ENCODE measurements around the gene GPATCH2. TPM values are rescaled to one million over a fixed set of nuclear protein-coding genes. Genes with fewer than 3 reads are reported as not detected.
"Not testable (repeated sequence)": the region's sequence is repeated elsewhere in the genome, so short reads cannot be mapped to it uniquely, and the experiment has no call there.

GPATCH2 gene
- total and polyA plus RNA-seq, 2 donors (not counting 1 experiment from before 2014, with no cell fraction given): 10.5 to 22.0 TPM

DNA sequence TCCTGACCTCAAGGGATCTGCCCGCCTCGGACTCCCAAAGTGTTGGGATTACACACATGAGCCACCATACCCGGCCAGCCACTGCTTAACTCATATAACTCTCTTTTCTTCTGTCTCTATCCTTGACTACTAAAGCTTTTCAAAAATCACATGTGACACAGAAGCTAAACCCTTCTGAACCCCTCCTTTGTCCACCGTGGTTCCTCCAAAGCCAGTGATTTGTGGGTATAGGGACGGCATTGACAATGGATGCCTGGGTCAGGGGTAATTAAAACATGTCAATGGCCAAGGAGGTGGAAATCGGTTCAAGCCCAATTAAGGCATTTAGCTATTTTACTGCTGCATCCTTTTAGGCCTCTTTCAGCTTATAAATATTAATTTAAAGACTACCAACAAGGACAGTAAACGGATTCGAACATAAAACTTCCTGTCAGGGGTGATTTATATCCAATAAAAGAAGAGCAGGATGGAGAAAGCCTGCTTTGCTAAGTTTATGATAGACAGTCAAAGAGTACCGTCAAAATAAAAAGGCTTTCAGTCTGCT lies 242.3 kb downstream of the GPATCH2 start:
- no peak overlapping the region for H3K27ac ChIP-seq (ENCODE audit: insufficient read depth, low read length)
- DNase-seq (ENCODE audit: low read depth in 2 of 2): no peak
- H3K36me3 ChIP-seq (ENCODE audit: control insufficient read depth, insufficient read depth, low read length): no peaks in the 10 kb centered on the region
- no peaks in the 10 kb centered on the region for H3K27me3 ChIP-seq (ENCODE audit: control insufficient read depth, insufficient read depth, low read length)
- no peaks in the 10 kb centered on the region for H3K9me3 ChIP-seq (ENCODE audit: control insufficient read depth, insufficient read depth, low read depth, low read length)
- no peaks in the 10 kb centered on the region for H4K20me1 ChIP-seq (ENCODE audit: control insufficient read depth, extremely low read depth, insufficient read depth, low read length)
- H3K4me2 ChIP-seq (ENCODE audit: extremely low read depth, insufficient read depth, low read length): no peak overlapping the region
- H3K79me2 ChIP-seq (ENCODE audit: control insufficient read depth, insufficient read depth, low read length): no peaks in the 10 kb centered on the region
- no peak overlapping the region for H2AFZ ChIP-seq (ENCODE audit: low read length)
- H3K9ac ChIP-seq (ENCODE audit: insufficient read depth, low read length): no peak overlapping the region
- TF ChIP-seq, protein P1, sequence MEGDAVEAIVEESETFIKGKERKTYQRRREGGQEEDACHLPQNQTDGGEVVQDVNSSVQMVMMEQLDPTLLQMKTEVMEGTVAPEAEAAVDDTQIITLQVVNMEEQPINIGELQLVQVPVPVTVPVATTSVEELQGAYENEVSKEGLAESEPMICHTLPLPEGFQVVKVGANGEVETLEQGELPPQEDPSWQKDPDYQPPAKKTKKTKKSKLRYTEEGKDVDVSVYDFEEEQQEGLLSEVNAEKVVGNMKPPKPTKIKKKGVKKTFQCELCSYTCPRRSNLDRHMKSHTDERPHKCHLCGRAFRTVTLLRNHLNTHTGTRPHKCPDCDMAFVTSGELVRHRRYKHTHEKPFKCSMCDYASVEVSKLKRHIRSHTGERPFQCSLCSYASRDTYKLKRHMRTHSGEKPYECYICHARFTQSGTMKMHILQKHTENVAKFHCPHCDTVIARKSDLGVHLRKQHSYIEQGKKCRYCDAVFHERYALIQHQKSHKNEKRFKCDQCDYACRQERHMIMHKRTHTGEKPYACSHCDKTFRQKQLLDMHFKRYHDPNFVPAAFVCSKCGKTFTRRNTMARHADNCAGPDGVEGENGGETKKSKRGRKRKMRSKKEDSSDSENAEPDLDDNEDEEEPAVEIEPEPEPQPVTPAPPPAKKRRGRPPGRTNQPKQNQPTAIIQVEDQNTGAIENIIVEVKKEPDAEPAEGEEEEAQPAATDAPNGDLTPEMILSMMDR (conservative IDR thresholded peaks at IDR 0.05 in 1 of 2, IDR thresholded peaks at IDR 0.05 in 1 of 2; ENCODE audit: low read depth in 1 of 2, low read length in 2 of 2): no peak
- no peak for TF ChIP-seq EZH2 (IDR thresholded peaks at IDR 0.05; ENCODE audit: low read length, missing control alignments)
- no peak overlapping the region for H3K4me3 ChIP-seq (replicated peaks in 1 of 4; ENCODE audit: control extremely low read depth in 1 of 4, insufficient read depth in 1 of 4, low read depth in 3 of 4, low read length in 4 of 4)
- H3K4me1 ChIP-seq (ENCODE audit: control insufficient read depth, extremely low read depth, insufficient read depth, low read length): no peaks in the 10 kb centered on the region

DNA sequence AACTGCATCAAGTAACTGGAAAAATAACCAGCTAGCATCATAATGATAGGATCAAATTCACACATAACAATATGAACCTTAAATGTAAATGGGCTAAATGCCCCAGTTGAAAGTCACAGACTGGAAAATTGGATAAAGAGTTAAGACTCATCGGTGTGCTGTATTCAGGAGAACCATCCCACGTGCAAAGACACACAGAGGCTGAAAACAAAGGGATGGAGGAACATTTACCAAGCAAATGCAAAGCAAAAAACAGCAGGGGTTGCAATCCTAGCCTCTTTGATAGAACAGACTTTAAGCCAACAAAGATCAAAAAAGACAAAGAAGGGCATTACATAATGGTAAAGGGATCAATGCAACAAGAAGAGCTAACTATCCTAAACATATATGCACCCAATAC lies 249.1 kb downstream of the GPATCH2 start:
- H3K79me2 ChIP-seq (ENCODE audit: control insufficient read depth, insufficient read depth, low read length); H4K20me1 ChIP-seq (ENCODE audit: control insufficient read depth, extremely low read depth, insufficient read depth, low read length); DNase-seq (ENCODE audit: low read depth in 2 of 2); H3K27me3 ChIP-seq (ENCODE audit: control insufficient read depth, insufficient read depth, low read length); H3K27ac ChIP-seq (ENCODE audit: insufficient read depth, low read length); H3K4me2 ChIP-seq (ENCODE audit: extremely low read depth, insufficient read depth, low read length); H3K9me3 ChIP-seq (ENCODE audit: control insufficient read depth, insufficient read depth, low read depth, low read length); H3K36me3 ChIP-seq (ENCODE audit: control insufficient read depth, insufficient read depth, low read length); H3K4me1 ChIP-seq (ENCODE audit: control insufficient read depth, extremely low read depth, insufficient read depth, low read length); H3K4me3 ChIP-seq (replicated peaks in 1 of 4; ENCODE audit: control extremely low read depth in 1 of 4, insufficient read depth in 1 of 4, low read depth in 3 of 4, low read length in 4 of 4); H2AFZ ChIP-seq (ENCODE audit: low read length); H3K9ac ChIP-seq (ENCODE audit: insufficient read depth, low read length): not testable (repeated sequence)

DNA sequence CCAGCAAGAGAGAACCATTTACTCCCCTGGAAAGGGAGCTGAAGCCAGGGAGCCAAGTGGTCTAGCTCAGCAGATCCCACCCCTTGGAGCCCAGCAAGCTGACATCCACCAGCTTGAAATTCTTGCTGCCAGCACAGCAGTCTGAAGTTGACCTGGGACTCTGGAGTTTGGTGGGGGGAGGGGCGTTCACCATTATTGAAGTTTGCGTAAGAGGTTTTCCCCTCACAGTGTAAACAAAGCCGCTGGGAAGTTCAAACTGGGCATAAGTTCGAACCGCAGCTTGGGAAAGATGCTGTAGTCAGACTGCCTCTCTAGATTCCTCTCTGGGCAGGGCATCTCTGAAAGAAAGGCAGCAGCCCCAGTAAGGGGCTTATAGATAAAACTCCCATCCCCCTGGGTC lies 251.1 kb downstream of the GPATCH2 start:
- not testable (repeated sequence) for H3K4me1 ChIP-seq (ENCODE audit: control insufficient read depth, extremely low read depth, insufficient read depth, low read length); H3K4me3 ChIP-seq (replicated peaks in 1 of 4; ENCODE audit: control extremely low read depth in 1 of 4, insufficient read depth in 1 of 4, low read depth in 3 of 4, low read length in 4 of 4); H3K27ac ChIP-seq (ENCODE audit: insufficient read depth, low read length); H3K27me3 ChIP-seq (ENCODE audit: control insufficient read depth, insufficient read depth, low read length); H3K4me2 ChIP-seq (ENCODE audit: extremely low read depth, insufficient read depth, low read length); H3K36me3 ChIP-seq (ENCODE audit: control insufficient read depth, insufficient read depth, low read length); H3K9me3 ChIP-seq (ENCODE audit: control insufficient read depth, insufficient read depth, low read depth, low read length); H3K79me2 ChIP-seq (ENCODE audit: control insufficient read depth, insufficient read depth, low read length); H3K9ac ChIP-seq (ENCODE audit: insufficient read depth, low read length); H2AFZ ChIP-seq (ENCODE audit: low read length); H4K20me1 ChIP-seq (ENCODE audit: control insufficient read depth, extremely low read depth, insufficient read depth, low read length)
- peak in 1 of 2 donors; percentile 29 for DNase-seq (ENCODE audit: low read depth in 2 of 2)

DNA sequence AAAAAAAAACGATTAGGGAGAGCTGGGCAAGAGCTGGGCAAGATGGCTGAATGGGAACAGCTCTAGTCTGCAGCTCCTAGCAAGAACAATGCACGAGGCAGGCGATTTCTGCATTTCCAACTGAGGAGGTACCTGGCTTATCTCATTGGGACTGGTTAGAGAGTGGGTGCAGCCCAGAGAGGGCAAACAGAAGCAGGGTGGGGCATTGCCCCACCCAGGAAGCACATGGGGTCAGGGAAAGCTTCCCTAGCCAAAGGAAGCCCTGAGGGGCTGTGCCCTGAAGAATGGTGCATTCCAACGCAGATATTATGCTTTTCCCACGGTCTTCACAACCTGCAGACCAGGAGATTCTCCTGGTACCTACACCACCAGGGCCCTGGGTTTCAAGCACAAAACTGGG lies 251.6 kb downstream of the GPATCH2 start:
- Histone ChIP-seq H2AFZ (ENCODE audit: low read length) (no peak overlapping the region), H3K36me3 (ENCODE audit: control insufficient read depth, insufficient read depth, low read length) (no peaks in the 10 kb centered on the region), H3K9ac (ENCODE audit: insufficient read depth, low read length) (no peak overlapping the region), H3K79me2 (ENCODE audit: control insufficient read depth, insufficient read depth, low read length) (no peaks in the 10 kb centered on the region), H3K4me2 (ENCODE audit: extremely low read depth, insufficient read depth, low read length) (no peak overlapping the region), H3K4me1 (ENCODE audit: control insufficient read depth, extremely low read depth, insufficient read depth, low read length) (no peaks in the 10 kb centered on the region), H3K27me3 (ENCODE audit: control insufficient read depth, insufficient read depth, low read length) (no peaks in the 10 kb centered on the region), H3K27ac (ENCODE audit: insufficient read depth, low read length) (no peak overlapping the region), H4K20me1 (ENCODE audit: control insufficient read depth, extremely low read depth, insufficient read depth, low read length) (no peaks in the 10 kb centered on the region), H3K9me3 (ENCODE audit: control insufficient read depth, insufficient read depth, low read depth, low read length) (no peaks in the 10 kb centered on the region), H3K4me3 (replicated peaks in 1 of 4; ENCODE audit: control extremely low read depth in 1 of 4, insufficient read depth in 1 of 4, low read depth in 3 of 4, low read length in 4 of 4) (no peak overlapping the region)
- no peak for TF ChIP-seq EZH2 (IDR thresholded peaks at IDR 0.05; ENCODE audit: low read length, missing control alignments)
- TF ChIP-seq, protein P1 (conservative IDR thresholded peaks at IDR 0.05 in 1 of 2, IDR thresholded peaks at IDR 0.05 in 1 of 2; ENCODE audit: low read depth in 1 of 2, low read length in 2 of 2): no peak
- no peak for DNase-seq (ENCODE audit: low read depth in 2 of 2)

Other genes with a start within 250 kb of the GPATCH2 start
- 0.50 and 0.77 TPM in 2 replicates for gene SPATA17, start 254 bp upstream of the GPATCH2 start, total RNA-seq
- gene SPATA17, start 254 bp upstream of the GPATCH2 start, polyA plus RNA-seq: 0.18 and 0.89 TPM in 2 replicates

All from fibroblast of lung (primary cell).